HT-29 (cell line): ENCODE measurements around the gene ITIH2. TPM values are rescaled to one million over a fixed set of nuclear protein-coding genes. Genes with fewer than 3 reads are reported as not detected.

Experiments
- DNase-seq: peaks from one replicate; pipeline ENCODE4 v3.0.0-alpha.2; 2015; ENCODE audit warnings: low spot score
- total RNA-seq: library from RNA; depleted of rRNA; stranded (reverse); fragments of >200 nt; shearing (Covaris generic); gene quantifications from 2 replicates; pipeline ENCODE4 v1.2.3, GENCODE V29; 2014; rRNA removed

ITIH2 gene
- total RNA-seq, 1 experiment from 2014 or later = not detected

DNA sequence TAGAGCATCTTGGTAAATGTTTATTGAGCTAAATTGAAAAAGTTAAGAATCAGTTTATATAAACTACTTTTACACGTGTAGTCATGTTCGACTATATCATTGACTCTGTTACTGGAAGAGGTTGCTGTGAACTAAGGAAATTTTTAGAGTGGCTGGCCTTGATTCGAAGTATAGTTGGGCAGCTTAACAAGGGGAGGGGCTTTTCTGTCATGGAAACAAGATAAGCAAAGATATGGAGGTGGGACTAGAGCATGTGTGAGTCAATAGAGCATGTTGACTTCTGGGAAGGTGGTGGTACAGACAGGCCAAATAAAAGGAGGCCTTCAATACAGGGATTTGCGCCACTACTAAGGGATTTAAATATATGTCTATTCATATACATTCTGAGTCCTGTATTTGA, 92.5 kb downstream of the ITIH2 start:
- no peak for DNase-seq

- DNase-seq = peak; percentile 26
Observed at GRCh38 chr10:7797582-7797981, 94.5 kb downstream of the ITIH2 start.

Other genes with a start within 250 kb of the ITIH2 start
- not detected in 2 replicates for gene ITIH5, start 36.4 kb upstream of the ITIH2 start, total RNA-seq
- gene KIN, start 84.7 kb downstream of the ITIH2 start, total RNA-seq = 3.0 and 3.4 TPM in 2 replicates
- 145 and 147 TPM in 2 replicates for gene ATP5F1C, start 84.9 kb downstream of the ITIH2 start, total RNA-seq
- 2.3 and 2.5 TPM in 2 replicates for gene TAF3, start 115.2 kb downstream of the ITIH2 start, total RNA-seq